Colonic mucosa (tissue), 4 donors: ENCODE results near the gene TRPM2. TPM values are rescaled to one million over a fixed set of nuclear protein-coding genes. Genes with fewer than 3 reads are reported as not detected.

ENCODE experiments used
- DNase-seq: peaks from one replicate; pipeline ENCODE4 v3.0.0-alpha.2; 2020
- H3K27ac ChIP-seq: fragments of 200-600 bp; one replicate; pipeline ENCODE4 v1.8.0; 2021
- H3K27me3 ChIP-seq: fragments of 200-600 bp; one replicate; pipeline ENCODE4 v1.8.0; 2021
- H3K36me3 ChIP-seq: fragments of 200-600 bp; one replicate; pipeline ENCODE4 v1.8.0; 2021
- H3K4me1 ChIP-seq: fragments of 200-600 bp; one replicate; pipeline ENCODE4 v1.8.0; 2021; ENCODE audit warnings: mild to moderate bottlenecking
- H3K4me3 ChIP-seq: fragments of 200-600 bp; one replicate; pipeline ENCODE4 v1.8.0; 2021
- H3K9ac ChIP-seq, 2 donors: one replicate each; pipeline ENCODE4 v1.7.0; 2013; ENCODE audit warnings: control low read depth in 2 of 2, low read depth in 2 of 2, low read length in 2 of 2
- H3K9me3 ChIP-seq: fragments of 200-600 bp; one replicate; pipeline ENCODE4 v1.8.0; 2021
- CTCF ChIP-seq: fragments of 200-600 bp; IDR thresholded peaks from one replicate; pipeline ENCODE4 v1.8.0; 2022; ENCODE audit warnings: antibody characterized with exemption, mild to moderate bottlenecking
- intact Hi-C: fragments of 100-400 bp; cut with DNase I; formaldehyde crosslinking; loops from one replicate; pipeline ENCODE4 v1.14.1; 2022
- total RNA-seq, 2 donors: library from RNA; stranded (reverse); fragmentation: NEBNext Ultra II Directional in 1 of 2; extraction: Animal tissue kit (Norgen Biotek cat#: 25700) in 1 of 2; gene quantifications; one replicate each; pipeline ENCODE4 v1.2.1, GENCODE V29; 2021
- donor health status: healthy.
- donor health status: DM: no; HTN: no; CAD: no.
- donor health status: DM: no; HTN: no; CAD: no.

TRPM2 gene
- total RNA-seq, 2 donors from 2014 or later: 2.6 to 4.2 TPM

GRCh38 chr21:44330698-44331097, 22.7 kb upstream of the TRPM2 start:
- Histone ChIP-seq H3K4me1 (no peaks in the 10 kb centered on the region), H3K4me3 (no peak overlapping the region), H3K27me3 (no peaks in the 10 kb centered on the region), H3K9ac (no peak overlapping the region), H3K9me3 (no peaks in the 10 kb centered on the region), H3K27ac (no peak overlapping the region), H3K36me3 (no peaks in the 10 kb centered on the region)
- TF ChIP-seq CTCF: no peak
- no peak for DNase-seq
- intact Hi-C loops: no loop called here

DNA sequence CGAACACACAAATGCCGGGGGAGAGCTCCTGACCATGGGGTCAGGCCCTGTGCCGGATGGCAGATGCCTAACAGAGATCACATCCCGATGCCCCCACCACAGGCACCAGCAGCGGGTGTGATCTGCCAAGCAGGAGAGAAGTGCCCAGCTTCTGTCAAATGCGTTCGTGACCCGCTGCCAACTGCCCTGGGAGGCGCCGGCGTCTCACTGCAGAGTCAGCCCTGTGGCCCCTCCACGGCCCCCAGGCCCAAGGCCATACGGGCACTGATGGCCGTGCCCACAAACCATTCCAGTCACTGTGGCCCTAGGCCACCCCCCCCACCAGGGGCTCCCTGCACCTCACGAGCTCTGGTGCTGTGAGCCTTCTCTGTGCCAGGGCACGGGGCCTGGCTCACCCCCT, 22.2 kb upstream of the TRPM2 start:
- H3K9ac ChIP-seq: no peak overlapping the region
- H3K9me3 ChIP-seq: no peaks in the 10 kb centered on the region
- no peaks in the 10 kb centered on the region for H3K27me3 ChIP-seq
- no peak overlapping the region for H3K4me3 ChIP-seq
- DNase-seq: no peak
- no peaks in the 10 kb centered on the region for H3K4me1 ChIP-seq
- H3K36me3 ChIP-seq: no peaks in the 10 kb centered on the region
- TF ChIP-seq CTCF: no peak
- H3K27ac ChIP-seq: no peak overlapping the region
- intact Hi-C loops: no loop called here

GRCh38 chr21:44331650-44332307, 21.6 kb upstream of the TRPM2 start:
- TF ChIP-seq CTCF: no peak
- Histone ChIP-seq H3K36me3 (no peaks in the 10 kb centered on the region), H3K9me3 (no peaks in the 10 kb centered on the region), H3K27me3 (no peaks in the 10 kb centered on the region), H3K4me1 (no peaks in the 10 kb centered on the region), H3K27ac (no peak overlapping the region), H3K9ac (no peak overlapping the region), H3K4me3 (no peak overlapping the region)
- intact Hi-C loops: no loop called here
- no peak for DNase-seq

GRCh38 chr21:44332383-44332782, 21.0 kb upstream of the TRPM2 start:
- intact Hi-C loops: no loop called here
- H3K36me3 ChIP-seq: no peaks in the 10 kb centered on the region

DNA sequence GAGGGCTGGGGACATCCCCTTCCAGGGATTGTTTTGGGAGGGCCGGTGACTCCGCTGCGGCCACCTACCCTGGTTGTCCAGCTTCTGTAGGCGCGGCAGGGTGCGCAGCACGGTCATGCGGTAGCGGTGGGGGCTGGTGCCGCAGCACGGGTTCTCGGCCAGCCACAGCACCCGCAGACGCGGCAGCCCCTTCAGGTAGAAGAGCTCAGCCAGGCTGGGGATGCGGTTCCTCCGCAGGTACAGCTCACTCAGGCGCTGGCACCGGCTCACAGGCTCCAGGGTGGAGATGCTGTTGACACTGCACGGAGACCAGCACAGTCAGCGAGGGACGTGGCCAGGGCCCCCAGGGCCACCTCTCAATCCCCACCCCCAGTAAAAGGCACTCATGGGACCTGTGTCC, 20.5 kb upstream of the TRPM2 start:
- intact Hi-C loops: no loop called here
- no peak for DNase-seq
- Histone ChIP-seq H3K4me1 (no peaks in the 10 kb centered on the region), H3K27ac (no peak overlapping the region), H3K27me3 (no peaks in the 10 kb centered on the region), H3K36me3 (no peaks in the 10 kb centered on the region), H3K4me3 (no peak overlapping the region), H3K9me3 (no peaks in the 10 kb centered on the region), H3K9ac (no peak overlapping the region)
- TF ChIP-seq CTCF: no peak

More at GRCh38 chr21:44332383-44332782, 21.0 kb upstream of the TRPM2 start:
- H3K4me3 ChIP-seq: no peak overlapping the region
- no peaks in the 10 kb centered on the region for H3K9me3 ChIP-seq
- DNase-seq: no peak
- H3K9ac ChIP-seq: no peak overlapping the region
- no peaks in the 10 kb centered on the region for H3K27me3 ChIP-seq
- no peaks in the 10 kb centered on the region for H3K4me1 ChIP-seq
- no peak overlapping the region for H3K27ac ChIP-seq
- TF ChIP-seq CTCF: no peak
